22Rv1 (cell line): ENCODE results near the gene ACO1.

Experiments
- CTCF ChIP-seq: fragments of 450-650 bp; IDR thresholded peaks from 2 replicates; pipeline ENCODE4 v1.5.1; 2017; ENCODE audit warnings: mild to moderate bottlenecking
- ZFX ChIP-seq: fragments of 450-650 bp; IDR thresholded peaks from 2 replicates; pipeline ENCODE4 v1.6.1; 2017; ENCODE audit warnings: antibody characterized with exemption, borderline replicate concordance

- no peak for TF ChIP-seq CTCF
- no peak for TF ChIP-seq ZFX
These were observed 44.1 kb upstream of the ACO1 start for GRCh38 chr9:32340361-32340760.
